ENCODE data around the gene PCCA. TPM values are rescaled to one million over a fixed set of nuclear protein-coding genes. Genes with fewer than 3 reads are reported as not detected.

Gene PCCA
- total RNA-seq, 1 experiment from 2014 or later = 39.9 TPM

- intact Hi-C loops (cut with micrococcal nuclease; ENCODE audit: unreplicated experiment) = no loop called here
- H3K9me3 Mint-ChIP-seq (ENCODE audit: unreplicated experiment) = no peaks in the 10 kb centered on the region
- Histone ChIP-seq H3K27me3 (replicated peaks; ENCODE audit: control insufficient read depth, insufficient read depth, low read length) (no peaks in the 10 kb centered on the region), H3K9me3 (no peaks in the 10 kb centered on the region), H3K4me3 (ENCODE audit: low read depth, low read length) (no peak overlapping the region), H3K4me1 (peaks cover 12% of the 10 kb centered on the region; the same call in 1 of the 2 replicates), H3K36me3 (ENCODE audit: control insufficient read depth, insufficient read depth, low read length) (no peaks in the 10 kb centered on the region)
- BruUV-seq (replicated peaks) = no TSS peak
- H3K4me1 Mint-ChIP-seq (ENCODE audit: low read depth, unreplicated experiment) = peaks cover 11% of the 10 kb centered on the region
- DNase-seq = no peak
- CTCF ChIA-PET = no interaction called here
- H3K4me3 Mint-ChIP-seq (ENCODE audit: unreplicated experiment) = no peak overlapping the region
- TF ChIP-seq CTCF (IDR thresholded peaks at IDR 0.05; ENCODE audit: insufficient read depth in 1 of 2, low read depth in 1 of 2, low read length in 1 of 2, severe bottlenecking in 1 of 2, unreplicated experiment in 1 of 2) = no peak
- peaks cover 5% of the 10 kb centered on the region for H3K36me3 Mint-ChIP-seq (ENCODE audit: insufficient read depth, unreplicated experiment)
- POLR2A ChIA-PET = no interaction called here
- no peak overlapping the region for H3K27ac Mint-ChIP-seq (ENCODE audit: unreplicated experiment)
- H3K27me3 Mint-ChIP-seq (ENCODE audit: insufficient read depth, unreplicated experiment) = no peaks in the 10 kb centered on the region
Measured at GRCh38 chr13:100493418-100493817, 404.5 kb downstream of the PCCA start.

GRCh38 chr13:100495455-100495854 lies 406.6 kb downstream of the PCCA start:
- Histone ChIP-seq H3K27me3 (replicated peaks; ENCODE audit: control insufficient read depth, insufficient read depth, low read length) (no peaks in the 10 kb centered on the region), H3K9me3 (no peaks in the 10 kb centered on the region), H3K36me3 (ENCODE audit: control insufficient read depth, insufficient read depth, low read length) (no peaks in the 10 kb centered on the region), H3K4me1 (peaks cover 10% of the 10 kb centered on the region; the same call in 1 of the 2 replicates), H3K4me3 (ENCODE audit: low read depth, low read length) (no peak overlapping the region)
- no peak for TF ChIP-seq CTCF (IDR thresholded peaks at IDR 0.05; ENCODE audit: insufficient read depth in 1 of 2, low read depth in 1 of 2, low read length in 1 of 2, severe bottlenecking in 1 of 2, unreplicated experiment in 1 of 2)
- no peak for DNase-seq
- intact Hi-C loops (cut with micrococcal nuclease; ENCODE audit: unreplicated experiment) = no loop called here
- Mint-ChIP-seq H3K4me3 (ENCODE audit: unreplicated experiment) (no peak overlapping the region), H3K27ac (ENCODE audit: unreplicated experiment) (no peak overlapping the region), H3K4me1 (ENCODE audit: low read depth, unreplicated experiment) (peaks cover 11% of the 10 kb centered on the region), H3K9me3 (ENCODE audit: unreplicated experiment) (no peaks in the 10 kb centered on the region), H3K36me3 (ENCODE audit: insufficient read depth, unreplicated experiment) (peaks cover 5% of the 10 kb centered on the region), H3K27me3 (ENCODE audit: insufficient read depth, unreplicated experiment) (no peaks in the 10 kb centered on the region)
- CTCF ChIA-PET = no interaction called here
- BruUV-seq (replicated peaks) = no TSS peak
- POLR2A ChIA-PET = no interaction called here

GRCh38 chr13:100497389-100497788 lies 408.5 kb downstream of the PCCA start:
- no peaks in the 10 kb centered on the region for H3K4me1 ChIP-seq
- Mint-ChIP-seq H3K9me3 (ENCODE audit: unreplicated experiment) (no peaks in the 10 kb centered on the region), H3K36me3 (ENCODE audit: insufficient read depth, unreplicated experiment) (no peaks in the 10 kb centered on the region), H3K4me3 (ENCODE audit: unreplicated experiment) (no peak overlapping the region), H3K27me3 (ENCODE audit: insufficient read depth, unreplicated experiment) (no peaks in the 10 kb centered on the region), H3K27ac (ENCODE audit: unreplicated experiment) (no peak overlapping the region), H3K4me1 (ENCODE audit: low read depth, unreplicated experiment) (no peaks in the 10 kb centered on the region)
- ChIA-PET POLR2A (no interaction called here), CTCF (no interaction called here)
- H3K9me3 ChIP-seq = no peaks in the 10 kb centered on the region
- DNase-seq = no peak
- H3K36me3 ChIP-seq (ENCODE audit: control insufficient read depth, insufficient read depth, low read length) = no peaks in the 10 kb centered on the region
- H3K4me3 ChIP-seq (ENCODE audit: low read depth, low read length) = no peak overlapping the region
- no peak for TF ChIP-seq CTCF (IDR thresholded peaks at IDR 0.05; ENCODE audit: insufficient read depth in 1 of 2, low read depth in 1 of 2, low read length in 1 of 2, severe bottlenecking in 1 of 2, unreplicated experiment in 1 of 2)
- intact Hi-C loops (cut with micrococcal nuclease; ENCODE audit: unreplicated experiment) = no loop called here
- BruUV-seq (replicated peaks) = no TSS peak
- no peaks in the 10 kb centered on the region for H3K27me3 ChIP-seq (replicated peaks; ENCODE audit: control insufficient read depth, insufficient read depth, low read length)
